Loucy (cell line): Measurements from ENCODE around the gene TANGO6.

Source experiments
- H2AFZ ChIP-seq: fragments of 200-600 bp; sonication (generic); 2 replicates; pipeline ENCODE4 v1.6.0; 2016; ENCODE audit warnings: antibody characterized with exemption, mild to moderate bottlenecking, low read length, moderate library complexity
- H3F3A ChIP-seq: fragments of 200-600 bp; 2 replicates; pipeline ENCODE4 v1.6.0; 2016; ENCODE audit warnings: antibody characterized with exemption, low read depth, mild to moderate bottlenecking
- H3K27me3 ChIP-seq: fragments of 200-600 bp; sonication (generic); 2 replicates; pipeline ENCODE4 v1.6.1; 2014; ENCODE audit warnings: low read length, mild to moderate bottlenecking; ENCODE audit not compliant: insufficient read depth, poor library complexity, severe bottlenecking
- H3K36me3 ChIP-seq: fragments of 200-600 bp; sonication (generic); 2 replicates; pipeline ENCODE4 v1.6.1; 2016; ENCODE audit warnings: low read length; ENCODE audit not compliant: insufficient read depth
- H3K4me1 ChIP-seq: fragments of 200-600 bp; sonication (generic); 2 replicates; pipeline ENCODE4 v1.5.1; 2014; ENCODE audit warnings: low read length, mild to moderate bottlenecking; ENCODE audit not compliant: insufficient read depth, poor library complexity, severe bottlenecking
- H3K4me2 ChIP-seq: fragments of 200-600 bp; sonication (generic); 2 replicates; pipeline ENCODE4 v1.6.0; 2014; ENCODE audit warnings: antibody characterized with exemption, low read length, low read depth, mild to moderate bottlenecking; ENCODE audit not compliant: poor library complexity, severe bottlenecking
- H3K4me3 ChIP-seq: fragments of 200-600 bp; sonication (generic); 2 replicates; pipeline ENCODE4 v1.5.1; 2014; ENCODE audit warnings: low read length, mild to moderate bottlenecking, mixed read lengths; ENCODE audit not compliant: poor library complexity, severe bottlenecking
- H3K79me2 ChIP-seq: fragments of 200-600 bp; sonication (generic); 2 replicates; pipeline ENCODE4 v1.6.1; 2014; ENCODE audit warnings: low read length; ENCODE audit not compliant: insufficient read depth
- H3K9ac ChIP-seq: fragments of 200-600 bp; sonication (generic); 2 replicates; pipeline ENCODE4 v1.6.0; 2014; ENCODE audit warnings: mild to moderate bottlenecking, low read depth, low read length, moderate library complexity; ENCODE audit not compliant: poor library complexity, severe bottlenecking
- H3K9me2 ChIP-seq: fragments of 200-600 bp; sonication (generic); replicated peaks from 2 replicates; pipeline ENCODE4 v1.6.1; 2016; ENCODE audit warnings: low read depth, low read length, mixed read lengths
- H3K9me3 ChIP-seq: fragments of 200-600 bp; sonication (generic); 2 replicates; pipeline ENCODE4 v1.6.1; 2014; ENCODE audit warnings: mild to moderate bottlenecking, antibody characterized with exemption, low read length, low read depth; ENCODE audit not compliant: insufficient read depth
- H4K20me1 ChIP-seq: fragments of 200-600 bp; sonication (generic); 2 replicates; pipeline ENCODE4 v1.6.0; 2014; ENCODE audit warnings: antibody characterized with exemption, low read length, mild to moderate bottlenecking; ENCODE audit not compliant: insufficient read depth, poor library complexity, severe bottlenecking
- EZH2phosphoT487 ChIP-seq: fragments of 200-600 bp; IDR thresholded peaks from 2 replicates; pipeline ENCODE4 v1.6.1; 2018; ENCODE audit warnings: antibody characterized with exemption, mild to moderate bottlenecking, moderate library complexity, borderline replicate concordance
- TF ChIP-seq, protein P1 (sequence below): fragments of 200-600 bp; sonication (generic); conservative IDR thresholded peaks from 2 replicates; pipeline ENCODE4 v1.5.1; 2014; ENCODE audit warnings: mild to moderate bottlenecking, antibody characterized with exemption, low read length

The TANGO6 gene

GRCh38 chr16:68934402-68934801 is 91.1 kb downstream of the TANGO6 start:
- no peak overlapping the region for H3K9ac ChIP-seq
- no peaks in the 10 kb centered on the region for H3K4me1 ChIP-seq
- H3K79me2 ChIP-seq, result no peaks in the 10 kb centered on the region
- no peaks in the 10 kb centered on the region for H3K9me2 ChIP-seq
- no peak overlapping the region for H2AFZ ChIP-seq
- no peaks in the 10 kb centered on the region for H3K27me3 ChIP-seq
- H4K20me1 ChIP-seq, result no peaks in the 10 kb centered on the region
- no peak overlapping the region for H3K4me3 ChIP-seq
- H3F3A ChIP-seq, result no peaks in the 10 kb centered on the region
- H3K9me3 ChIP-seq, result no peaks in the 10 kb centered on the region
- TF ChIP-seq, protein P1, sequence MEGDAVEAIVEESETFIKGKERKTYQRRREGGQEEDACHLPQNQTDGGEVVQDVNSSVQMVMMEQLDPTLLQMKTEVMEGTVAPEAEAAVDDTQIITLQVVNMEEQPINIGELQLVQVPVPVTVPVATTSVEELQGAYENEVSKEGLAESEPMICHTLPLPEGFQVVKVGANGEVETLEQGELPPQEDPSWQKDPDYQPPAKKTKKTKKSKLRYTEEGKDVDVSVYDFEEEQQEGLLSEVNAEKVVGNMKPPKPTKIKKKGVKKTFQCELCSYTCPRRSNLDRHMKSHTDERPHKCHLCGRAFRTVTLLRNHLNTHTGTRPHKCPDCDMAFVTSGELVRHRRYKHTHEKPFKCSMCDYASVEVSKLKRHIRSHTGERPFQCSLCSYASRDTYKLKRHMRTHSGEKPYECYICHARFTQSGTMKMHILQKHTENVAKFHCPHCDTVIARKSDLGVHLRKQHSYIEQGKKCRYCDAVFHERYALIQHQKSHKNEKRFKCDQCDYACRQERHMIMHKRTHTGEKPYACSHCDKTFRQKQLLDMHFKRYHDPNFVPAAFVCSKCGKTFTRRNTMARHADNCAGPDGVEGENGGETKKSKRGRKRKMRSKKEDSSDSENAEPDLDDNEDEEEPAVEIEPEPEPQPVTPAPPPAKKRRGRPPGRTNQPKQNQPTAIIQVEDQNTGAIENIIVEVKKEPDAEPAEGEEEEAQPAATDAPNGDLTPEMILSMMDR, result no peak
- no peak for TF ChIP-seq EZH2phosphoT487
- no peak overlapping the region for H3K4me2 ChIP-seq
- H3K36me3 ChIP-seq, result no peaks in the 10 kb centered on the region

DNA sequence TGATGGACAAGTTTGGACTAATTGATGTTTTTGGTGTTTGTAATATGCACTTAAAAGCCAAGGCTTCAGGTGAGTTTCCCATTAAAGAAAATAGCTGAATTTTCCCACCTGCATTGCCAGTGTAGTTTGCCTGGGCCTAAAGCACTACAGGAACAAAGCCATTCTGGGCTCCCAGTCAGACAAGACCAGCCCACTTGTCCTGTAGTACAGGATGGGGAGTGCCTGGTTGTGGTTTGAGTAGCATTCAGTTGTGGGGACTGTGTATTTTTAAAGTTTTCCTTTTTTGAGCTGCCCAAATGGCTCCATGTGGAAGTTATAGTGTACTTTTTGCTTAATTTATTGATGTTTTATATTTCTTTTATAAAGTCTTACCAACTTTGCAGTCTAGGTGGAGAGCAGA is 91.7 kb downstream of the TANGO6 start:
- Histone ChIP-seq H3K9me3 (no peaks in the 10 kb centered on the region), H3K27me3 (no peaks in the 10 kb centered on the region), H3K79me2 (no peaks in the 10 kb centered on the region), H4K20me1 (no peaks in the 10 kb centered on the region), H3F3A (no peaks in the 10 kb centered on the region), H3K9ac (no peak overlapping the region), H2AFZ (no peak overlapping the region), H3K4me1 (no peaks in the 10 kb centered on the region), H3K4me2 (no peak overlapping the region), H3K9me2 (no peaks in the 10 kb centered on the region), H3K36me3 (no peaks in the 10 kb centered on the region), H3K4me3 (no peak overlapping the region)
- TF ChIP-seq EZH2phosphoT487, result no peak
- TF ChIP-seq, protein P1, result no peak

GRCh38 chr16:68936736-68937631 is 93.7 kb downstream of the TANGO6 start:
- no peaks in the 10 kb centered on the region for H3K9me2 ChIP-seq
- H4K20me1 ChIP-seq, result no peaks in the 10 kb centered on the region
- no peaks in the 10 kb centered on the region for H3K36me3 ChIP-seq
- no peak overlapping the region for H2AFZ ChIP-seq
- no peak overlapping the region for H3K4me3 ChIP-seq
- no peaks in the 10 kb centered on the region for H3K9me3 ChIP-seq
- no peak overlapping the region for H3K9ac ChIP-seq
- H3K4me1 ChIP-seq, result no peaks in the 10 kb centered on the region
- H3K4me2 ChIP-seq, result no peak overlapping the region
- TF ChIP-seq, protein P1, result no peak
- no peaks in the 10 kb centered on the region for H3K27me3 ChIP-seq
- H3F3A ChIP-seq, result no peaks in the 10 kb centered on the region
- no peaks in the 10 kb centered on the region for H3K79me2 ChIP-seq
